Measurements from ENCODE around the gene RAC3. TPM values are rescaled to one million over a fixed set of nuclear protein-coding genes. Genes with fewer than 3 reads are reported as not detected.
A peak's percentile ranks its signal among the peaks of the same experiment; 100 is the strongest.

The RAC3 gene
- total RNA-seq, 1 experiment from 2014 or later = 9.9 TPM

- Histone ChIP-seq H3K27ac (no peak within 1 kb of the TSS), H3K4me1 (replicated peaks) (peaks cover 28% of the 10 kb centered on the region), H3K27me3 (replicated peaks) (no peaks in the 10 kb centered on the region), H3K4me3 (peak within 1 kb of the TSS; percentile 100), H3K9me3 (replicated peaks) (no peaks in the 10 kb centered on the region), H3K36me3 (peaks cover 87% of the 10 kb centered on the region)
- no peak for DNase-seq (ENCODE audit: low read depth in 1 of 2, low spot score in 2 of 2)
These were observed 20.5 kb downstream of the RAC3 start, which contains the start of the genes GPS1 and RFNG for GRCh38 chr17:82051776-82052637. GPS1 (plus strand) TSS chr17:82051898; CDS start chr17:82051932, 34 bp downstream. RFNG (minus strand) TSS chr17:82051811; CDS start chr17:82051766, 45 bp downstream.

- no peak for DNase-seq (ENCODE audit: low read depth in 1 of 2, low spot score in 2 of 2)
- peak overlapping the region; percentile 100 for H3K4me3 ChIP-seq
- H3K4me1 ChIP-seq (replicated peaks) = peaks cover 28% of the 10 kb centered on the region
- H3K36me3 ChIP-seq = peaks cover 87% of the 10 kb centered on the region
- no peaks in the 10 kb centered on the region for H3K27me3 ChIP-seq (replicated peaks)
- no peaks in the 10 kb centered on the region for H3K9me3 ChIP-seq (replicated peaks)
- H3K27ac ChIP-seq = no peak overlapping the region
These were observed 21.2 kb downstream of the RAC3 start for GRCh38 chr17:82052638-82053059.

GRCh38 chr17:82053130-82053529 lies 21.7 kb downstream of the RAC3 start:
- Histone ChIP-seq H3K27ac (no peak overlapping the region), H3K27me3 (replicated peaks) (no peaks in the 10 kb centered on the region), H3K4me1 (replicated peaks) (peaks cover 28% of the 10 kb centered on the region), H3K4me3 (peak overlapping the region; percentile 100), H3K9me3 (replicated peaks) (no peaks in the 10 kb centered on the region), H3K36me3 (peaks cover 87% of the 10 kb centered on the region)
- no peak for DNase-seq (ENCODE audit: low read depth in 1 of 2, low spot score in 2 of 2)

GRCh38 chr17:82053556-82054263 lies 22.2 kb downstream of the RAC3 start:
- Histone ChIP-seq H3K36me3 (peaks cover 87% of the 10 kb centered on the region), H3K4me1 (replicated peaks) (peaks cover 28% of the 10 kb centered on the region), H3K9me3 (replicated peaks) (no peaks in the 10 kb centered on the region), H3K4me3 (peak overlapping the region; percentile 100), H3K27me3 (replicated peaks) (no peaks in the 10 kb centered on the region), H3K27ac (no peak overlapping the region)
- no peak for DNase-seq (ENCODE audit: low read depth in 1 of 2, low spot score in 2 of 2)

GRCh38 chr17:82054351-82055022 lies 23.0 kb downstream of the RAC3 start:
- Histone ChIP-seq H3K36me3 (peaks cover 87% of the 10 kb centered on the region), H3K4me1 (replicated peaks) (peaks cover 28% of the 10 kb centered on the region)

GRCh38 chr17:82055023-82055964 lies 23.8 kb downstream of the RAC3 start:
- peaks cover 27% of the 10 kb centered on the region for H3K4me1 ChIP-seq (replicated peaks)
- no peak overlapping the region for H3K4me3 ChIP-seq
- H3K27me3 ChIP-seq (replicated peaks) = no peaks in the 10 kb centered on the region
- no peak overlapping the region for H3K27ac ChIP-seq
- DNase-seq (ENCODE audit: low read depth in 1 of 2, low spot score in 2 of 2) = no peak
- peaks cover 87% of the 10 kb centered on the region for H3K36me3 ChIP-seq
- no peaks in the 10 kb centered on the region for H3K9me3 ChIP-seq (replicated peaks)

More at GRCh38 chr17:82054351-82055022, 23.0 kb downstream of the RAC3 start:
- no peak for DNase-seq (ENCODE audit: low read depth in 1 of 2, low spot score in 2 of 2)
- H3K4me3 ChIP-seq = no peak overlapping the region
- no peaks in the 10 kb centered on the region for H3K9me3 ChIP-seq (replicated peaks)
- no peak overlapping the region for H3K27ac ChIP-seq
- no peaks in the 10 kb centered on the region for H3K27me3 ChIP-seq (replicated peaks)

GRCh38 chr17:82055965-82056728 lies 24.7 kb downstream of the RAC3 start:
- Histone ChIP-seq H3K27me3 (replicated peaks) (no peaks in the 10 kb centered on the region), H3K4me3 (no peak overlapping the region), H3K9me3 (replicated peaks) (no peaks in the 10 kb centered on the region), H3K27ac (no peak overlapping the region), H3K36me3 (peaks cover 89% of the 10 kb centered on the region), H3K4me1 (replicated peaks) (peaks cover 20% of the 10 kb centered on the region)
- no peak for DNase-seq (ENCODE audit: low read depth in 1 of 2, low spot score in 2 of 2)

GRCh38 chr17:82056729-82057621 lies 25.5 kb downstream of the RAC3 start:
- peaks cover 92% of the 10 kb centered on the region for H3K36me3 ChIP-seq

GRCh38 chr17:82058230-82058854 lies 26.9 kb downstream of the RAC3 start:
- no peak overlapping the region for H3K4me3 ChIP-seq
- no peak for DNase-seq (ENCODE audit: low read depth in 1 of 2, low spot score in 2 of 2)
- H3K9me3 ChIP-seq (replicated peaks) = no peaks in the 10 kb centered on the region
- peaks cover 97% of the 10 kb centered on the region for H3K36me3 ChIP-seq
- H3K27me3 ChIP-seq (replicated peaks) = no peaks in the 10 kb centered on the region
- H3K4me1 ChIP-seq (replicated peaks) = peaks cover 6% of the 10 kb centered on the region
- H3K27ac ChIP-seq = no peak overlapping the region

More at GRCh38 chr17:82056729-82057621, 25.5 kb downstream of the RAC3 start:
- peaks cover 17% of the 10 kb centered on the region for H3K4me1 ChIP-seq (replicated peaks)
- H3K27me3 ChIP-seq (replicated peaks) = no peaks in the 10 kb centered on the region
- no peak overlapping the region for H3K4me3 ChIP-seq
- H3K9me3 ChIP-seq (replicated peaks) = no peaks in the 10 kb centered on the region
- no peak overlapping the region for H3K27ac ChIP-seq
- DNase-seq (ENCODE audit: low read depth in 1 of 2, low spot score in 2 of 2) = no peak

- Histone ChIP-seq H3K4me1 (replicated peaks) (peaks cover 2% of the 10 kb centered on the region), H3K4me3 (no peak overlapping the region), H3K27ac (no peak overlapping the region), H3K27me3 (replicated peaks) (no peaks in the 10 kb centered on the region), H3K9me3 (replicated peaks) (no peaks in the 10 kb centered on the region), H3K36me3 (peaks cover 97% of the 10 kb centered on the region)
- no peak for DNase-seq (ENCODE audit: low read depth in 1 of 2, low spot score in 2 of 2)
These were observed 27.4 kb downstream of the RAC3 start for GRCh38 chr17:82058855-82059249.

GRCh38 chr17:82059272-82060000 lies 28.0 kb downstream of the RAC3 start:
- Histone ChIP-seq H3K27ac (no peak overlapping the region), H3K36me3 (peaks cover 97% of the 10 kb centered on the region), H3K4me3 (no peak overlapping the region), H3K4me1 (replicated peaks) (peaks cover 7% of the 10 kb centered on the region), H3K27me3 (replicated peaks) (no peaks in the 10 kb centered on the region), H3K9me3 (replicated peaks) (no peaks in the 10 kb centered on the region)
- no peak for DNase-seq (ENCODE audit: low read depth in 1 of 2, low spot score in 2 of 2)

Measured in SJSA1 (cell line).